ENCODE data around the gene ANKS6. TPM values are rescaled to one million over a fixed set of nuclear protein-coding genes. Genes with fewer than 3 reads are reported as not detected.

ANKS6 gene
- total and polyA plus RNA-seq, 2 of the 4 experiments (the other 2 are of a cell fraction), result 9.0 to 23.6 TPM

DNA sequence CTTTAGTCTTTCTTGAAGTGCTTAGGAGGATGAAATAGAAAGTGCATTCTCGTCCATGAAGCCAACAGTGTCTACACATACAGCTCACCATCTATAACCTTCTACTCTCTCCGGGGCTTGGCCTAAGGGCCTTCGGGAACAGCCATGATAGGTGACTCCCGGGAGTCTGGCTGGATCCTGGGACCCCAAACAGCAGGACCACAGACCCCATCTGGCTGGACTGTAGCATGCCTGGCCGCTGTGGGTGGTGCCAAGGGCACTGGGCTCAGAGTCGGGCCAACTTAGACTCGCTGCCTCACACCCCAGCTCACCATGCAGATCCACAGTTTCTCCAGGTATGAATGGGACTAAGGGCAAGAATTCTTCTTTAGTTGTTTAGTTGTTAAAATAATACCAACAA lies 104.0 kb downstream of the ANKS6 start:
- H3K27ac ChIP-seq (ENCODE audit: insufficient read depth, low read length), result no peak overlapping the region
- in situ Hi-C loops (cut with MboI; ENCODE audit: low sequenced_read_pairs) (no loop called here), dilution Hi-C loops (cut with HindIII; ENCODE audit: low sequenced_read_pairs, unreplicated experiment) (no loop called here), intact Hi-C loops (cut with micrococcal nuclease) (no loop called here)
- H4K91ac ChIP-seq (ENCODE audit: insufficient read depth, low read depth, low read length), result no peak overlapping the region
- H3K56ac ChIP-seq (ENCODE audit: extremely low read depth, insufficient read depth, low read length), result no peak overlapping the region
- no peak overlapping the region for H3K4me3 ChIP-seq (ENCODE audit: insufficient read depth, low read depth, low read length)
- no peak overlapping the region for H3K14ac ChIP-seq (replicated peaks; ENCODE audit: low read depth, low read length)
- POLR2A ChIA-PET (ENCODE audit: unreplicated experiment), result no interaction called here
- peaks cover 9% of the 10 kb centered on the region for H3K9me1 ChIP-seq (ENCODE audit: insufficient read depth, low read length)
- H4K8ac ChIP-seq (ENCODE audit: low read depth in 2 of 2, low read length in 2 of 2), result no peak overlapping the region
- H3K79me1 ChIP-seq (ENCODE audit: low read depth in 1 of 2, low read length in 2 of 2), result peaks cover 0 to 57% of the 10 kb centered on the region in 2 experiments; a peak in 3 of 4 replicates
- H3K9ac ChIP-seq (ENCODE audit: low read depth, low read length), result no peak overlapping the region
- no peaks in the 10 kb centered on the region for H3K36me3 ChIP-seq (ENCODE audit: control insufficient read depth, insufficient read depth, low read length)
- DNase-seq (no peak), ATAC-seq (ENCODE audit: low read depth) (no peak)
- peaks cover 55% of the 10 kb centered on the region for H4K20me1 ChIP-seq (ENCODE audit: insufficient read depth, low read length)
- no peak overlapping the region for H2BK5ac ChIP-seq (ENCODE audit: low read depth, low read length, poor library complexity, severe bottlenecking)
- H3K4ac ChIP-seq (ENCODE audit: low read depth, low read length), result no peak overlapping the region
- H2BK120ac ChIP-seq (ENCODE audit: low read depth, low read length), result no peak overlapping the region
- no peak overlapping the region for H2AFZ ChIP-seq (replicated peaks; ENCODE audit: low read length, poor library complexity)
- no CpG with 5 or more reads among the region's 7 CpGs for WGBS, 2 experiments (ENCODE audit: extremely low coverage in 2 of 2, insufficient read length in 1 of 2)
- CTCF ChIA-PET, result no interaction called here
- BruUV-seq (replicated peaks), result no TSS peak
- no peak overlapping the region for H2AK5ac ChIP-seq (ENCODE audit: low read depth, low read length)
- TF ChIP-seq MAZ (IDR thresholded peaks at IDR 0.05; ENCODE audit: borderline replicate concordance, low read depth, low read length) (no peak), CHD1 (IDR thresholded peaks at IDR 0.05; ENCODE audit: low read depth, low read length) (no peak), RCOR1 (IDR thresholded peaks at IDR 0.05; ENCODE audit: insufficient replicate concordance, low read length) (no peak), POLR2A (IDR thresholded peaks at IDR 0.05; ENCODE audit: low read depth, low read length) (no peak), NFE2L2 (IDR thresholded peaks at IDR 0.05; ENCODE audit: low read depth, low read length) (no peak)
- TF ChIP-seq, protein P1, sequence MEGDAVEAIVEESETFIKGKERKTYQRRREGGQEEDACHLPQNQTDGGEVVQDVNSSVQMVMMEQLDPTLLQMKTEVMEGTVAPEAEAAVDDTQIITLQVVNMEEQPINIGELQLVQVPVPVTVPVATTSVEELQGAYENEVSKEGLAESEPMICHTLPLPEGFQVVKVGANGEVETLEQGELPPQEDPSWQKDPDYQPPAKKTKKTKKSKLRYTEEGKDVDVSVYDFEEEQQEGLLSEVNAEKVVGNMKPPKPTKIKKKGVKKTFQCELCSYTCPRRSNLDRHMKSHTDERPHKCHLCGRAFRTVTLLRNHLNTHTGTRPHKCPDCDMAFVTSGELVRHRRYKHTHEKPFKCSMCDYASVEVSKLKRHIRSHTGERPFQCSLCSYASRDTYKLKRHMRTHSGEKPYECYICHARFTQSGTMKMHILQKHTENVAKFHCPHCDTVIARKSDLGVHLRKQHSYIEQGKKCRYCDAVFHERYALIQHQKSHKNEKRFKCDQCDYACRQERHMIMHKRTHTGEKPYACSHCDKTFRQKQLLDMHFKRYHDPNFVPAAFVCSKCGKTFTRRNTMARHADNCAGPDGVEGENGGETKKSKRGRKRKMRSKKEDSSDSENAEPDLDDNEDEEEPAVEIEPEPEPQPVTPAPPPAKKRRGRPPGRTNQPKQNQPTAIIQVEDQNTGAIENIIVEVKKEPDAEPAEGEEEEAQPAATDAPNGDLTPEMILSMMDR (conservative IDR thresholded peaks at IDR 0.05; ENCODE audit: low read depth, low read length), result no peak
- 0 out of 2 replicates have a peak, but pooled peaks cover 2% of the 10 kb centered on the region for H3K4me1 ChIP-seq (ENCODE audit: control insufficient read depth, insufficient read depth, low read length)
- no peak overlapping the region for H2AK9ac ChIP-seq (replicated peaks; ENCODE audit: low read depth, low read length, poor library complexity)
- no peak overlapping the region for H3K18ac ChIP-seq (ENCODE audit: low read depth, low read length)
- H2BK20ac ChIP-seq (ENCODE audit: low read depth, low read length), result no peak overlapping the region
- no peaks in the 10 kb centered on the region for H3K9me3 ChIP-seq (ENCODE audit: control insufficient read depth, insufficient read depth, low read length)
- no peak overlapping the region for H3K4me2 ChIP-seq (ENCODE audit: low read depth, low read length)
- peaks cover 2% of the 10 kb centered on the region; the same call in 1 of the 2 replicates for H3K27me3 ChIP-seq (ENCODE audit: control insufficient read depth, insufficient read depth, low read length)
- no peak overlapping the region for H4K5ac ChIP-seq (ENCODE audit: low read depth, low read length)
- no peak overlapping the region for H3K23ac ChIP-seq (ENCODE audit: low read depth, low read length)
- H2BK15ac ChIP-seq (ENCODE audit: low read depth, low read length), result no peak overlapping the region

Data from IMR-90 (cell line).